Measurements from ENCODE around the gene SEC16A.

The SEC16A gene

GRCh38 chr9:136484153-136485048, 1.6 kb upstream of the SEC16A start:
- DNase-seq: no peak

GRCh38 chr9:136483589-136484152, 831 bp upstream of the SEC16A start:
- DNase-seq: peak; percentile 79

- DNase-seq: no peak
These were observed 621 bp downstream of the SEC16A start for GRCh38 chr9:136482046-136482792.

- no peak for DNase-seq
These were observed 1.3 kb downstream of the SEC16A start for GRCh38 chr9:136481558-136481957.

GRCh38 chr9:136476369-136477150, 6.3 kb downstream of the SEC16A start:
- no peak for DNase-seq

GRCh38 chr9:136474974-136475865, 7.6 kb downstream of the SEC16A start:
- DNase-seq: no peak

- no peak for DNase-seq
These were observed 8.7 kb downstream of the SEC16A start for GRCh38 chr9:136474021-136474640.

GRCh38 chr9:136473354-136473721, 9.5 kb downstream of the SEC16A start:
- DNase-seq: no peak

- no peak for DNase-seq
These were observed 10.0 kb downstream of the SEC16A start for GRCh38 chr9:136472640-136473353.

- no peak for DNase-seq
These were observed 10.9 kb downstream of the SEC16A start for GRCh38 chr9:136471802-136472487.

GRCh38 chr9:136470792-136471469, 11.9 kb downstream of the SEC16A start:
- DNase-seq: no peak

- DNase-seq: no peak
These were observed 12.5 kb downstream of the SEC16A start for GRCh38 chr9:136470356-136470755.

- no peak for DNase-seq
These were observed 15.1 kb downstream of the SEC16A start for GRCh38 chr9:136467766-136468165.

- DNase-seq: no peak
These were observed 16.7 kb downstream of the SEC16A start for GRCh38 chr9:136466155-136466541.

GRCh38 chr9:136465500-136466154, 17.2 kb downstream of the SEC16A start:
- DNase-seq: no peak

- DNase-seq: no peak
These were observed 18.6 kb downstream of the SEC16A start for GRCh38 chr9:136464241-136464640.

GRCh38 chr9:136463578-136463977, 19.3 kb downstream of the SEC16A start:
- no peak for DNase-seq

- no peak for DNase-seq
These were observed 20.2 kb downstream of the SEC16A start for GRCh38 chr9:136462664-136463063.

- DNase-seq: no peak
These were observed 22.0 kb downstream of the SEC16A start for GRCh38 chr9:136460772-136461325.
